Thoracic aorta (tissue), 2 donors: ENCODE results near the gene MYO3B. TPM values are rescaled to one million over a fixed set of nuclear protein-coding genes. Genes with fewer than 3 reads are reported as not detected.

Experiments used
- ATAC-seq: fragments of 150-250 bp; one replicate; pipeline ENCODE4 v1.8.0; 2017; ENCODE audit warnings: low read depth; ENCODE audit not compliant: insufficient number of reproducible peaks, low FRiP score
- DNase-seq: peaks from one replicate; pipeline ENCODE4 v3.0.0-alpha.2; 2020; ENCODE audit warnings: low spot score
- H3K27ac ChIP-seq, 2 donors: fragments of 200-600 bp; sonication (generic); 1 replicate in 1 of 2; 2 replicates in 1 of 2; pipeline ENCODE4 v1.5.1; 2016; ENCODE audit warnings: mild to moderate bottlenecking in 2 of 2, moderate library complexity in 2 of 2
- H3K27me3 ChIP-seq: fragments of 200-600 bp; sonication (generic); replicated peaks from 2 replicates; pipeline ENCODE4 v1.6.0; 2016; ENCODE audit warnings: mild to moderate bottlenecking; ENCODE audit not compliant: insufficient read depth
- H3K36me3 ChIP-seq: fragments of 200-600 bp; sonication (generic); one replicate; pipeline ENCODE4 v1.5.1; 2016
- H3K4me1 ChIP-seq, 2 donors: fragments of 200-600 bp; sonication (generic); 1 replicate in 1 of 2; 2 replicates in 1 of 2; pipeline versions ENCODE4 v1.5.1 to v1.6.0; 2016; ENCODE audit warnings: low read depth in 2 of 2, mild to moderate bottlenecking in 1 of 2; ENCODE audit not compliant: control insufficient read depth in 1 of 2
- H3K4me3 ChIP-seq: fragments of 200-600 bp; sonication (generic); 2 replicates; pipeline ENCODE4 v1.5.1; 2016; ENCODE audit warnings: mild to moderate bottlenecking
- H3K9me3 ChIP-seq: fragments of 200-600 bp; sonication (generic); 2 replicates; pipeline ENCODE4 v1.5.1; 2016
- CTCF ChIP-seq: fragments of 200-600 bp; sonication (generic); IDR thresholded peaks from one replicate; pipeline ENCODE4 v1.5.1; 2019; ENCODE audit warnings: antibody characterized with exemption
- total RNA-seq, 2 donors: library from RNA; depleted of rRNA; stranded (reverse); fragments of >200 nt; gene quantifications; one replicate each; pipeline versions ENCODE4 v1.1.0 to v1.2.3, GENCODE V29; 2016

Gene MYO3B
- total RNA-seq, 2 donors from 2014 or later: not detected

- H3K4me1 ChIP-seq: peaks cover 0 to 15% of the 10 kb centered on the region in 2 donors
- no peak overlapping the region for H3K27ac ChIP-seq
- H3K27me3 ChIP-seq: no peaks in the 10 kb centered on the region
- ATAC-seq: no peak
- H3K9me3 ChIP-seq: no peaks in the 10 kb centered on the region
- no peak overlapping the region for H3K4me3 ChIP-seq
- no peaks in the 10 kb centered on the region for H3K36me3 ChIP-seq
- TF ChIP-seq CTCF: no peak
- DNase-seq: no peak
These were observed 213.1 kb downstream of the MYO3B start for GRCh38 chr2:170391018-170391417.

- H3K27me3 ChIP-seq: no peaks in the 10 kb centered on the region
- no peak overlapping the region for H3K4me3 ChIP-seq
- DNase-seq: no peak
- no peaks in the 10 kb centered on the region for H3K36me3 ChIP-seq
- no peak overlapping the region for H3K27ac ChIP-seq
- no peak for ATAC-seq
- no peaks in the 10 kb centered on the region for H3K9me3 ChIP-seq
- H3K4me1 ChIP-seq: peaks cover 0 to 15% of the 10 kb centered on the region in 2 donors
- no peak for TF ChIP-seq CTCF
These were observed 213.8 kb downstream of the MYO3B start for GRCh38 chr2:170391697-170392096.

GRCh38 chr2:170393861-170394498 lies 216.0 kb downstream of the MYO3B start:
- Histone ChIP-seq H3K36me3 (no peaks in the 10 kb centered on the region), H3K9me3 (no peaks in the 10 kb centered on the region), H3K4me1 (peaks cover 0 to 15% of the 10 kb centered on the region in 2 donors), H3K27ac (no peak overlapping the region), H3K27me3 (no peaks in the 10 kb centered on the region), H3K4me3 (no peak overlapping the region)
- ATAC-seq: no peak
- no peak for DNase-seq
- no peak for TF ChIP-seq CTCF

GRCh38 chr2:170394641-170395387 lies 216.9 kb downstream of the MYO3B start:
- no peak overlapping the region for H3K27ac ChIP-seq
- H3K4me1 ChIP-seq: peaks cover 0 to 15% of the 10 kb centered on the region in 2 donors
- no peak for TF ChIP-seq CTCF
- H3K36me3 ChIP-seq: no peaks in the 10 kb centered on the region
- ATAC-seq: no peak
- no peak for DNase-seq
- H3K9me3 ChIP-seq: no peaks in the 10 kb centered on the region
- H3K4me3 ChIP-seq: no peak overlapping the region
- H3K27me3 ChIP-seq: no peaks in the 10 kb centered on the region

- no peaks in the 10 kb centered on the region for H3K9me3 ChIP-seq
- peaks cover 0 to 15% of the 10 kb centered on the region in 2 donors for H3K4me1 ChIP-seq
- H3K4me3 ChIP-seq: no peak overlapping the region
- H3K27me3 ChIP-seq: no peaks in the 10 kb centered on the region
- DNase-seq: no peak
- H3K36me3 ChIP-seq: no peaks in the 10 kb centered on the region
- no peak overlapping the region for H3K27ac ChIP-seq
- no peak for TF ChIP-seq CTCF
- no peak for ATAC-seq
These were observed 219.0 kb downstream of the MYO3B start for GRCh38 chr2:170396799-170397459.
